ENCODE results near the gene JPT1. TPM values are rescaled to one million over a fixed set of nuclear protein-coding genes. Genes with fewer than 3 reads are reported as not detected.

The JPT1 gene
- total RNA-seq, 1 experiment from 2014 or later = 341 TPM

- TF ChIP-seq CTCF (IDR thresholded peaks at IDR 0.05) (no peak), E2F1 (CRISPR knock-in tag; IDR thresholded peaks at IDR 0.05) (no peak), AFF4 (CRISPR knock-in tag; IDR thresholded peaks at IDR 0.05; ENCODE audit: borderline replicate concordance) (no peak), IRF2 (CRISPR knock-in tag; IDR thresholded peaks at IDR 0.05; ENCODE audit: borderline replicate concordance, low read depth) (no peak)
Observed at GRCh38 chr17:75130632-75131277, 23.6 kb downstream of the JPT1 start (continued).

GRCh38 chr17:75130059-75130631 lies 24.2 kb downstream of the JPT1 start:
- H3K36me3 Mint-ChIP-seq = peaks cover 14% of the 10 kb centered on the region
- ChIA-PET POLR2A (interaction anchor here (1.0 to 2.1 kb wide), 4 partner anchors 16 to 53 kb away, joined by 3 to 8 read pairs (median 4); partner anchors contain the start of gene ARMC7), CTCF (interaction anchor here (0.6 to 7.3 kb wide), 13 partner anchors 12 to 169 kb away, joined by 3 to 84 read pairs (median 7); partner anchors contain the start of genes ARMC7, JPT1 and SLC16A5)
- peak overlapping the region; percentile 87 for H3K27ac Mint-ChIP-seq
- ATAC-seq (no peak), DNase-seq (ENCODE audit: low spot score) (no peak)
- TF ChIP-seq CTCF (IDR thresholded peaks at IDR 0.05) = no peak
- no peak for TF ChIP-seq ZNF121 (CRISPR knock-in tag; IDR thresholded peaks at IDR 0.05)
- peak overlapping the region; percentile 84 for H3K4me3 Mint-ChIP-seq
- H3K9me3 Mint-ChIP-seq = no peaks in the 10 kb centered on the region
- peaks cover 27% of the 10 kb centered on the region for H3K4me1 Mint-ChIP-seq
- H3K27me3 Mint-ChIP-seq (ENCODE audit: low read depth) = no peaks in the 10 kb centered on the region

- no peaks in the 10 kb centered on the region for H3K9me3 Mint-ChIP-seq
- peak overlapping the region; percentile 45; the same call in 1 of the 2 replicates for H3K27ac Mint-ChIP-seq
- CTCF ChIA-PET = interaction anchor here (0.6 to 7.3 kb wide), 7 partner anchors 15 to 168 kb away, joined by 3 to 84 read pairs (median 15); partner anchors contain the start of gene ARMC7
- TF ChIP-seq AR (CRISPR knock-in tag; IDR thresholded peaks at IDR 0.05) (no peak), FOXK1 (CRISPR knock-in tag; IDR thresholded peaks at IDR 0.05) (no peak), ERG (CRISPR knock-in tag; IDR thresholded peaks at IDR 0.05) (no peak), HMGXB4 (CRISPR knock-in tag; IDR thresholded peaks at IDR 0.05) (no peak), MYBL2 (CRISPR knock-in tag; IDR thresholded peaks at IDR 0.05) (no peak), ZNF512 (CRISPR knock-in tag; IDR thresholded peaks at IDR 0.05; ENCODE audit: borderline replicate concordance) (no peak), KAT7 (CRISPR knock-in tag; IDR thresholded peaks at IDR 0.05; ENCODE audit: borderline replicate concordance) (no peak)
Observed at GRCh38 chr17:75129576-75129975, 24.7 kb downstream of the JPT1 start.

More at GRCh38 chr17:75129576-75129975, 24.7 kb downstream of the JPT1 start:
- peaks cover 11% of the 10 kb centered on the region for H3K36me3 Mint-ChIP-seq
- no peaks in the 10 kb centered on the region for H3K27me3 Mint-ChIP-seq (ENCODE audit: low read depth)
- peak overlapping the region; percentile 38 for H3K4me3 Mint-ChIP-seq
- POLR2A ChIA-PET = no interaction called here
- H3K4me1 Mint-ChIP-seq = peaks cover 27% of the 10 kb centered on the region
- ATAC-seq (no peak), DNase-seq (ENCODE audit: low spot score) (no peak)
